Measurements from ENCODE around the gene SCN3A.

GRCh38 chr2:165173215-165173614 lies 30.6 kb downstream of the SCN3A start:
- TF ChIP-seq CTCF (IDR thresholded peaks at IDR 0.05) (no peak), REST (IDR thresholded peaks at IDR 0.05; ENCODE audit: insufficient read depth in 1 of 2, low read depth in 2 of 2, low read length in 1 of 2) (no peak), TCF7L2 (IDR thresholded peaks at IDR 0.05; ENCODE audit: low read depth, low read length) (no peak), POLR2AphosphoS5 (IDR thresholded peaks at IDR 0.05; ENCODE audit: low read depth, low read length) (no peak)
